Right lobe of liver (tissue), 6 donors: Measurements from ENCODE around the gene TASL. TPM values are rescaled to one million over a fixed set of nuclear protein-coding genes. Genes with fewer than 3 reads are reported as not detected.
A peak's percentile ranks its signal among the peaks of the same experiment; 100 is the strongest.
"Not testable (repeated sequence)": the region's sequence is repeated elsewhere in the genome, so short reads cannot be mapped to it uniquely, and the experiment has no call there.

Source experiments
- ATAC-seq, 4 donors: fragments of 200-7000 bp; cut with Tn5 transposase; one replicate each; pipeline ENCODE4 v1.9.1; 2020; ENCODE audit warnings: mild to moderate bottlenecking in 4 of 4, moderate library complexity in 4 of 4
- DNase-seq, 3 donors: peaks; one replicate each; pipeline ENCODE4 v3.0.0-alpha.2; 2020
- H3K27ac ChIP-seq, 3 donors: fragments of 200-600 bp; one replicate each; pipeline ENCODE4 v1.8.0; 2022
- H3K27me3 ChIP-seq, 2 donors: fragments of 200-600 bp; one replicate each; pipeline ENCODE4 v1.8.0; 2022
- H3K36me3 ChIP-seq, 4 donors: fragments of 200-600 bp; sonication (generic) in 1 of 4; one replicate each; pipeline versions ENCODE4 v1.5.1 to v1.8.0; 2017 to 2022; ENCODE audit warnings: control low read depth in 1 of 4
- H3K4me1 ChIP-seq, 4 donors: fragments of 200-600 bp; sonication (generic) in 1 of 4; one replicate each; pipeline versions ENCODE4 v1.5.1 to v1.8.0; 2017 to 2022; ENCODE audit warnings: control low read depth in 1 of 4
- H3K4me3 ChIP-seq, 3 donors: fragments of 200-600 bp; one replicate each; pipeline ENCODE4 v1.8.0; 2022
- H3K9me3 ChIP-seq, 4 donors: fragments of 200-600 bp; sonication (generic) in 1 of 4; one replicate each; pipeline versions ENCODE4 v1.5.1 to v1.8.0; 2017 to 2022; ENCODE audit warnings: control low read depth in 1 of 4
- CTCF ChIP-seq, 4 donors: fragments of 200-600 bp in 3 of 4; fragments of 450-650 bp in 1 of 4; IDR thresholded peaks; one replicate each; pipeline versions ENCODE4 v1.5.1 to v1.8.0; 2016 to 2022; ENCODE audit warnings: antibody characterized with exemption in 4 of 4, mild to moderate bottlenecking in 2 of 4
- POLR2A ChIP-seq: fragments of 450-650 bp; IDR thresholded peaks from one replicate; pipeline ENCODE4 v1.6.1; 2017; ENCODE audit warnings: antibody characterized with exemption, mild to moderate bottlenecking
- WGBS: methylation state at CpG from one replicate; pipeline ENCODE4 v1.1.6; 2018; ENCODE audit warnings: low coverage, low lambda C conversion rate; ENCODE audit not compliant: insufficient coverage; ENCODE audit errors: missing lambda C conversion rate; 5-methylcytosine and 5-hydroxymethylcytosine counted together
- intact Hi-C, 2 donors: fragments of 100-400 bp; cut with DNase I; formaldehyde crosslinking; loops; one replicate each; pipeline versions ENCODE4 v1.11.2 to v1.14.1; 2022
- total RNA-seq, 6 experiments: library from RNA; depleted of rRNA in 2 of 6; stranded (reverse); fragments of >200 nt in 2 of 6; fragmentation: NEBNext Ultra II Directional in 3 of 6; extraction: Animal tissue kit (Norgen Biotek cat#: 25700) in 3 of 6; gene quantifications; one replicate each; pipeline versions ENCODE4 v1.1.0 to v1.2.4, GENCODE V29; 2016 to 2023
- donor health status: DM: no; HTN: yes; CAD: no.
- donor health status: DM: no; HTN: no; CAD: no.
- donor health status: DM: no; HTN: no; CAD: no.
- donor health status: DM: no; HTN: yes; CAD: no.
- donor health status: DM: no; HTN: yes; CAD: no.

The TASL gene
- total RNA-seq, 6 experiments from 2014 or later: 0.35 to 1.3 (median 0.50) TPM; not detected in 1

- peak in 1 of 3 donors; percentile 52 for DNase-seq
- 38% methylated on average over 6 of the region's 6 CpGs for WGBS
Measured at GRCh38 chrX:30612250-30612655, 34.7 kb upstream of the TASL start.

GRCh38 chrX:30610026-30610425 lies 32.5 kb upstream of the TASL start:
- Histone ChIP-seq H3K4me1 (peaks cover 0 to 7% (median 0%) of the 10 kb centered on the region in 4 donors), H3K4me3 (no peak overlapping the region), H3K27ac (no peak overlapping the region), H3K9me3 (no peaks in the 10 kb centered on the region), H3K36me3 (no peaks in the 10 kb centered on the region), H3K27me3 (peaks cover 0 to 4% of the 10 kb centered on the region in 2 donors)
- intact Hi-C loops: no loop called here
- 49% methylated on average over 2 of the region's 2 CpGs for WGBS
- DNase-seq (no peak), ATAC-seq (no peak)
- TF ChIP-seq CTCF (IDR thresholded peaks at IDR 0.05) (no peak), POLR2A (no peak)

More at GRCh38 chrX:30612250-30612655, 34.7 kb upstream of the TASL start:
- peaks cover 0 to 4% of the 10 kb centered on the region in 2 donors for H3K27me3 ChIP-seq
- peaks cover 0 to 7% (median 0%) of the 10 kb centered on the region in 4 donors for H3K4me1 ChIP-seq
- no peaks in the 10 kb centered on the region for H3K9me3 ChIP-seq
- peak; percentile 74 to 91 (median 88) for ATAC-seq
- no peak overlapping the region for H3K4me3 ChIP-seq
- TF ChIP-seq POLR2A: no peak
- TF ChIP-seq CTCF (IDR thresholded peaks at IDR 0.05): no peak
- H3K36me3 ChIP-seq: no peaks in the 10 kb centered on the region
- peak overlapping the region in 2 of 3 donors; percentile 41 to 49 for H3K27ac ChIP-seq
- intact Hi-C loops: no loop called here

DNA sequence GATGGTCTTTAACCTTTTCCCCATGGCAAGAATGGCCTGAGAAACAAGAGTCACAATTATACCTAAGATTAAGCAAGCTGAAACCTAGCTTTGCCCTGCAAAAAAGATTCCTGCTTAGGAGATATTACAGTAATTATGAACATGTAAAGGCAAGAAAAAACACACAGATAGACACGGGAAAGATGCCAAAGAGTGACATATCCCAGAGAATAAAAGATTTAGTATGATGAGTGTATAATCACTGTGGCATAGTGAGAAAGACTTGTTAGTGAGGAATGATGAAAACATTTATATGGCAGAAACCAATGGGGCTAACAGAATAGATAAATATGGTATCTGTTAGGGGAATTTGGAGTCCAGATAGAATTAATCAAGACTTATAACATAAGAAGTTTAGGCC lies 29.6 kb upstream of the TASL start:
- Histone ChIP-seq H3K4me1 (no peaks in the 10 kb centered on the region), H3K27me3 (no peaks in the 10 kb centered on the region), H3K36me3 (no peaks in the 10 kb centered on the region), H3K27ac (no peak overlapping the region), H3K9me3 (no peaks in the 10 kb centered on the region), H3K4me3 (no peak overlapping the region)
- TF ChIP-seq POLR2A (no peak), CTCF (IDR thresholded peaks at IDR 0.05) (no peak)
- WGBS: 18% methylated on average over 1 of the region's 1 CpG
- ATAC-seq (no peak), DNase-seq (no peak)
- intact Hi-C loops: no loop called here

GRCh38 chrX:30600269-30601176 lies 23.0 kb upstream of the TASL start:
- H3K36me3 ChIP-seq, intact Hi-C loops, H3K9me3 ChIP-seq, H3K4me3 ChIP-seq, DNase-seq, H3K4me1 ChIP-seq, H3K27me3 ChIP-seq: not testable (repeated sequence)
- 0% methylated on average over 1 of the region's 15 CpGs for WGBS
- peak; percentile 14 to 59 (median 34) for ATAC-seq
- peak overlapping the region in 1 of 3 donors; percentile 29 for H3K27ac ChIP-seq
